Keratinocyte (primary cell): ENCODE measurements around the gene COG5. TPM values are rescaled to one million over a fixed set of nuclear protein-coding genes. Genes with fewer than 3 reads are reported as not detected.

Source experiments
- DNase-seq: peaks from one replicate; pipeline ENCODE4 v3.0.0-alpha.2; 2011; ENCODE audit warnings: low read depth, missing footprints, low spot score
- FAIRE-seq: peaks from 2 replicates; lab custom pipeline; 2011; peaks lifted over from hg19 to GRCh38; lab: Jason Lieb, UNC
- H2AFZ ChIP-seq: 2 replicates; pipeline ENCODE4 v1.6.0; 2012; ENCODE audit warnings: low read length, control low read depth, inconsistent platforms; ENCODE audit not compliant: control insufficient read depth
- H3K27ac ChIP-seq: 2 replicates; pipeline ENCODE4 v1.5.1; 2011; ENCODE audit warnings: low read length; ENCODE audit not compliant: control insufficient read depth, insufficient read depth
- H3K27me3 ChIP-seq: 3 replicates; pipeline ENCODE4 v1.6.0; 2011; ENCODE audit warnings: low read length; ENCODE audit not compliant: control insufficient read depth, insufficient read depth; ENCODE audit errors: extremely low read depth
- H3K36me3 ChIP-seq, 2 experiments: 2 replicates in 1 of 2; 3 replicates in 1 of 2; pipeline ENCODE4 v1.5.1; 2011; ENCODE audit warnings: low read length in 2 of 2, mild to moderate bottlenecking in 1 of 2; ENCODE audit not compliant: control insufficient read depth in 2 of 2, insufficient read depth in 2 of 2; ENCODE audit errors: extremely low read depth in 1 of 2
- H3K4me1 ChIP-seq: 3 replicates; pipeline ENCODE4 v1.5.1; 2011; ENCODE audit warnings: low read length; ENCODE audit not compliant: control insufficient read depth, insufficient read depth; ENCODE audit errors: extremely low read depth
- H3K4me2 ChIP-seq: 3 replicates; pipeline ENCODE4 v1.6.0; 2011; ENCODE audit warnings: low read depth, low read length; ENCODE audit not compliant: control insufficient read depth, insufficient read depth; ENCODE audit errors: extremely low read depth
- H3K4me3 ChIP-seq, 3 experiments: fragments of 200-600 bp in 1 of 3; sonication (generic) in 1 of 3; 2 replicates in 2 of 3; 3 replicates in 1 of 3; pipeline ENCODE4 v1.5.1; 2011 to 2016; ENCODE audit warnings: low read length in 3 of 3, mild to moderate bottlenecking in 3 of 3, control low read depth in 2 of 3, inconsistent platforms in 1 of 3, low read depth in 1 of 3, mixed read lengths in 1 of 3, mixed run types in 1 of 3, moderate library complexity in 1 of 3; ENCODE audit not compliant: control insufficient read depth in 2 of 3, insufficient read depth in 2 of 3; ENCODE audit errors: extremely low read depth in 1 of 3
- H3K79me2 ChIP-seq: 2 replicates; pipeline ENCODE4 v1.6.0; 2012; ENCODE audit warnings: low read length; ENCODE audit not compliant: control insufficient read depth, insufficient read depth
- H3K9ac ChIP-seq: 3 replicates; pipeline ENCODE4 v1.6.0; 2011; ENCODE audit warnings: low read length; ENCODE audit not compliant: control insufficient read depth, insufficient read depth; ENCODE audit errors: extremely low read depth
- H3K9me1 ChIP-seq: 3 replicates; pipeline ENCODE4 v1.6.0; 2011; ENCODE audit warnings: low read length; ENCODE audit not compliant: control insufficient read depth, insufficient read depth; ENCODE audit errors: extremely low read depth
- H3K9me3 ChIP-seq: 2 replicates; pipeline ENCODE4 v1.5.1; 2012; ENCODE audit warnings: low read depth, low read length; ENCODE audit not compliant: control insufficient read depth
- H4K20me1 ChIP-seq: 3 replicates; pipeline ENCODE4 v1.6.0; 2011; ENCODE audit warnings: low read length; ENCODE audit not compliant: control insufficient read depth, insufficient read depth; ENCODE audit errors: extremely low read depth
- EZH2 ChIP-seq: IDR thresholded peaks from one replicate; pipeline ENCODE4 v1.6.1; 2012; ENCODE audit warnings: inconsistent platforms, mild to moderate bottlenecking, low read length, moderate library complexity
- dilution Hi-C: fragments of 300-500 bp; cut with MboI; formaldehyde crosslinking; loops from one replicate; pipeline ENCODE4 v1.7.0; 2020; ENCODE audit warnings: low sequenced_read_pairs; ENCODE audit not compliant: extremely low pct_ligation_motif_present
- polyA plus RNA-seq, 5 experiments: library from polyadenylated mRNA; depleted of rRNA in 3 of 5; stranded (reverse) in 3 of 5; stranded (forward) in 1 of 5; unstranded in 1 of 5; fragments of >200 nt; gene quantifications; 1 replicate in 1 of 5; 2 replicates in 3 of 5; 3 replicates in 1 of 5; pipeline versions ENCODE4 v1.2.1 to v1.2.3, GENCODE V29; 2011 to 2012; ENCODE audit warnings: missing spikeins in 2 of 5, low read depth in 1 of 5, low replicate concordance in 1 of 5
- TF ChIP-seq, protein P1 (sequence below), 3 experiments: IDR thresholded peaks in 1 of 3; conservative IDR thresholded peaks in 1 of 3; optimal IDR thresholded peaks in 1 of 3; 2 replicates in 2 of 3; 3 replicates in 1 of 3; pipeline versions ENCODE3 to v1.5.1; 2011; ENCODE audit warnings: low read length in 3 of 3, mild to moderate bottlenecking in 3 of 3, moderate library complexity in 2 of 3, control low read depth in 1 of 3, inconsistent platforms in 1 of 3; ENCODE audit not compliant: insufficient read depth in 2 of 3; ENCODE audit errors: extremely low read depth in 1 of 3

Gene COG5
- polyA plus RNA-seq, 1 donor (not counting 4 experiments of a cell fraction or from before 2014, with no cell fraction given) = 50.7 TPM

DNA sequence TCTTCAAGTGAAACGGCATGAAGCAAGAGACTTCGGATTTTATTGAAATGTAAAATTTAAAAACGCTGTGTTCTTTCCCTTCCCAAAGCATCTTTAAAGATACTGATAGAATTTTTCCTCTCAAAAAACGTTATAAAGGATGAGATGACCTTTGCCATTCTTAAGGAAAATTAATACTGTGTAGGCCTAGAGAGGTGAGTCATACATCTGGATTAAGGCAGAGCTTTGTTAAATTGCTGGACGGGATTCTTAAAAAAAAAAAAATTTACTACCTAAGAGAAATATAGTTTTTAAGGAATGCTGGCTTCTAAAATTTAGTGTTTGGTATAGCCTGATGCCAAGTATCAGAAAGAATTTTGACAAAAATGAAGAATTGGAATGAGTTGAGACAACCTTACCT, 401.2 kb downstream of the COG5 start:
- Histone ChIP-seq H3K4me3 (no peak overlapping the region), H4K20me1 (no peaks in the 10 kb centered on the region), H3K4me1 (no peaks in the 10 kb centered on the region), H3K27me3 (no peaks in the 10 kb centered on the region), H3K36me3 (no peaks in the 10 kb centered on the region), H3K79me2 (no peaks in the 10 kb centered on the region), H3K9me1 (no peaks in the 10 kb centered on the region), H3K9me3 (no peaks in the 10 kb centered on the region), H3K9ac (no peak overlapping the region), H3K27ac (no peak overlapping the region), H2AFZ (no peak overlapping the region), H3K4me2 (no peak overlapping the region)
- no peak for FAIRE-seq
- dilution Hi-C loops = no loop called here
- TF ChIP-seq EZH2 = no peak
- TF ChIP-seq, protein P1, sequence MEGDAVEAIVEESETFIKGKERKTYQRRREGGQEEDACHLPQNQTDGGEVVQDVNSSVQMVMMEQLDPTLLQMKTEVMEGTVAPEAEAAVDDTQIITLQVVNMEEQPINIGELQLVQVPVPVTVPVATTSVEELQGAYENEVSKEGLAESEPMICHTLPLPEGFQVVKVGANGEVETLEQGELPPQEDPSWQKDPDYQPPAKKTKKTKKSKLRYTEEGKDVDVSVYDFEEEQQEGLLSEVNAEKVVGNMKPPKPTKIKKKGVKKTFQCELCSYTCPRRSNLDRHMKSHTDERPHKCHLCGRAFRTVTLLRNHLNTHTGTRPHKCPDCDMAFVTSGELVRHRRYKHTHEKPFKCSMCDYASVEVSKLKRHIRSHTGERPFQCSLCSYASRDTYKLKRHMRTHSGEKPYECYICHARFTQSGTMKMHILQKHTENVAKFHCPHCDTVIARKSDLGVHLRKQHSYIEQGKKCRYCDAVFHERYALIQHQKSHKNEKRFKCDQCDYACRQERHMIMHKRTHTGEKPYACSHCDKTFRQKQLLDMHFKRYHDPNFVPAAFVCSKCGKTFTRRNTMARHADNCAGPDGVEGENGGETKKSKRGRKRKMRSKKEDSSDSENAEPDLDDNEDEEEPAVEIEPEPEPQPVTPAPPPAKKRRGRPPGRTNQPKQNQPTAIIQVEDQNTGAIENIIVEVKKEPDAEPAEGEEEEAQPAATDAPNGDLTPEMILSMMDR (optimal IDR thresholded peaks at IDR 0.05 in 1 of 3, IDR thresholded peaks at IDR 0.05 in 1 of 3, conservative IDR thresholded peaks at IDR 0.05 in 1 of 3; ENCODE audit: extremely low read depth in 1 of 3, insufficient read depth in 2 of 3, low read length in 3 of 3) = no peak
- DNase-seq = no peak

DNA sequence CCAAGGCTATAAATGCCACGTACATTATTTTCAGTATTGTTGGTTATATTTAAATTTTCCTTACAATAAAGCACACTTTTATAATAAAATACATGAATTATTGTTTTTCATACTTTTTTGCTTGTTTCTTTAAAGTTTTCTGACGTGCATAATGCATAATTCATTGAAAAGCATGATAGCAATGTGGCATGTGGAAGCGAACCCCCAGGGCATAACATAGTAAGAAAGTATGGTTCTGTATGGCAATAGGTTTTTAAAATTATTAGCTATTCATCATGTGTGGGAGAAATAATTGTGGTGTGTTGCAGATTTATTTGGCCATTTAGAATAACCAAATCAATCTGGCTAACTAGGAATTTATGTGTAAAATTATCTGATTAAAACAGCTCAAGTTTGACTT, 402.3 kb downstream of the COG5 start:
- DNase-seq = no peak
- no peaks in the 10 kb centered on the region for H3K4me1 ChIP-seq
- no peaks in the 10 kb centered on the region for H4K20me1 ChIP-seq
- no peak overlapping the region for H3K9ac ChIP-seq
- dilution Hi-C loops = no loop called here
- no peak overlapping the region for H3K27ac ChIP-seq
- H3K9me1 ChIP-seq = no peaks in the 10 kb centered on the region
- no peak overlapping the region for H2AFZ ChIP-seq
- FAIRE-seq = no peak
- H3K36me3 ChIP-seq = no peaks in the 10 kb centered on the region
- H3K79me2 ChIP-seq = no peaks in the 10 kb centered on the region
- H3K4me2 ChIP-seq = no peak overlapping the region
- TF ChIP-seq, protein P1 (optimal IDR thresholded peaks at IDR 0.05 in 1 of 3, IDR thresholded peaks at IDR 0.05 in 1 of 3, conservative IDR thresholded peaks at IDR 0.05 in 1 of 3; ENCODE audit: extremely low read depth in 1 of 3, insufficient read depth in 2 of 3, low read length in 3 of 3) = no peak
- no peak for TF ChIP-seq EZH2
- no peak overlapping the region for H3K4me3 ChIP-seq
- H3K27me3 ChIP-seq = no peaks in the 10 kb centered on the region
- no peaks in the 10 kb centered on the region for H3K9me3 ChIP-seq
